ENCODE data around the gene CNTNAP2.

CNTNAP2 gene

DNA sequence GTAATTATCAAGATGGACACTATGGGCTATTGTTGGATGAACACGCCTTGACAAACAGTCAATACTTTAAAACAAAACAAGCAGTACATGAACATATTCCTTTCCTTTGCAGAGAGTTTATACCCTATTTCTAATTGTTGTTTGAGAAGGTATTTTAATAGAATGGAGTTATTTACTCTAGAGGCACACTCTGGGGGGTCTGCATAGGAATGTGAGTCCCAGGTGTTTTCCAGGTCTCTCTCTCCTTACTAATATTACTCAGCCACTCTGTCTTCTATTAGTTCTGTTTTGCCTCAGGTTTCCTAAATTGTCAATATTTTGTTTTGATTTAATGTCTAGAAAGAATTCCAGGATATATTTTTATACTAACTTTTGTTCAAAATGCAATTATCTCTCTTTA is 1091.4 kb downstream of the CNTNAP2 start:
- no peaks in the 10 kb centered on the region for H3K9me3 ChIP-seq (ENCODE audit: insufficient read depth, low read depth, low read length)
- H3K4me1 ChIP-seq (ENCODE audit: insufficient read depth, low read length): peaks cover 8% of the 10 kb centered on the region
- H3K9ac ChIP-seq (ENCODE audit: low read depth, low read length): no peak overlapping the region
- H3K4me3 ChIP-seq (ENCODE audit: low read length): 0 out of 2 replicates have a peak overlapping the region, but pooled peaks have one; percentile 29
- H3K36me3 ChIP-seq (ENCODE audit: insufficient read depth, low read depth, low read length): no peaks in the 10 kb centered on the region
- H3K27me3 ChIP-seq (ENCODE audit: insufficient read depth, low read length): no peaks in the 10 kb centered on the region
- no peak overlapping the region for H3K27ac ChIP-seq (ENCODE audit: low read length)

DNA sequence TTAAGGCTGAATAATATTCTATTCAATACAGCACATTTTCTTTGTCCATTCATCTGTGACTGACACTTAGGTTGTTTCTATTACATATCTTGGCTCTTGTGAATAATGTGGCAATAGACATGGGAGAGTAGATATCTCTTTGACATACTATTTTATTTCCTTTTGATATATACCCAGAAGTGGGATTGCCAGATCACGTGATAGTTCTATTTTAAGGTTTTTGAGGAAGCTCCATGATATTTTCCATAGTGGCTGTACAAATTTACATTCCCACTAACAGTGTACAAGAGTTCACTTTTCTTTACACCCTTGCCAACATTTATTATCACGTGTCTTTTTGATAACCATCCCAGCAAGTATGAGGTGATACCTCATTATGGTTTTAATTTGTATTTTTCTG is 1114.7 kb downstream of the CNTNAP2 start:
- Histone ChIP-seq H3K27me3 (ENCODE audit: insufficient read depth, low read length) (no peaks in the 10 kb centered on the region), H3K36me3 (ENCODE audit: insufficient read depth, low read depth, low read length) (no peaks in the 10 kb centered on the region)

DNA sequence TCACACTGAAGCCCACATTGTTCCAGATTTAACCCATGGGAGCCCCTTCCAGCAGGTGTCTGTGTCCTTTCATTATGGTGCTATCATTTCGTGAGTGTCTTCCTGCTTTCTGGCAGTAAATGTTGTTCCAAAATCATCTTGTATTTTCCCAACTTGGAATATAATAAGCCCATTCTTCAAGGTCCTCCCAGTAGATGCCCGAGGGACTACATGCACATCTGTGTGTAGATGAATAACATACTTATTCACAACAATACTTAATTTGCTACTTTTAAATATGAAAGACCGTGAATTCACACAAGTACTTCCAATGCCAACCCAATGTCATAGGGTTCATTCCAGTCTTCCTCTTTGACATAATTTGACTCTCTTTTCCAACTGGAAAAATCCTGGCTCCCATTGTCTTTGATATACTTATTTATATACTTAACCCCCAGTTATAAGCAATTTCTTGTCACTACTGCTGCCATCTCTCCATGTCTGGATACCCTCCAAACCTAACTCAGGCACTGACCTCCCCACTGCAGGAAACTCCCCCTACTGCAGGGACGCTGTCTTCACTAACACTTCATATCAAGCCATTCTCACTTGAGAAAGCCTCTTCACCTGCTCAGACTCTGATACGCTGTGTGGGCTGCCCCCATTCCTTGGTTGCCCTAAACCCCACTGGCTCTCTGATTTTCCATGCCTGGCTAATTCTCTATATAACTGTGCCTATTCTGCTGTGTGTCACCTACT is 1119.2 kb downstream of the CNTNAP2 start:
- H3K4me3 ChIP-seq (ENCODE audit: low read length): no peak overlapping the region
- H3K9me3 ChIP-seq (ENCODE audit: insufficient read depth, low read depth, low read length): no peaks in the 10 kb centered on the region
- H3K9ac ChIP-seq (ENCODE audit: low read depth, low read length): no peak overlapping the region
- H3K27ac ChIP-seq (ENCODE audit: low read length): no peak overlapping the region
- H3K27me3 ChIP-seq (ENCODE audit: insufficient read depth, low read length): no peaks in the 10 kb centered on the region
- no peaks in the 10 kb centered on the region for H3K36me3 ChIP-seq (ENCODE audit: insufficient read depth, low read depth, low read length)
- no peaks in the 10 kb centered on the region for H3K4me1 ChIP-seq (ENCODE audit: insufficient read depth, low read length)

More for the DNA sequence above, 1114.7 kb downstream of the CNTNAP2 start:
- Histone ChIP-seq H3K9me3 (ENCODE audit: insufficient read depth, low read depth, low read length) (no peaks in the 10 kb centered on the region), H3K9ac (ENCODE audit: low read depth, low read length) (no peak overlapping the region), H3K4me3 (ENCODE audit: low read length) (no peak overlapping the region), H3K4me1 (ENCODE audit: insufficient read depth, low read length) (no peaks in the 10 kb centered on the region), H3K27ac (ENCODE audit: low read length) (no peak overlapping the region)

DNA sequence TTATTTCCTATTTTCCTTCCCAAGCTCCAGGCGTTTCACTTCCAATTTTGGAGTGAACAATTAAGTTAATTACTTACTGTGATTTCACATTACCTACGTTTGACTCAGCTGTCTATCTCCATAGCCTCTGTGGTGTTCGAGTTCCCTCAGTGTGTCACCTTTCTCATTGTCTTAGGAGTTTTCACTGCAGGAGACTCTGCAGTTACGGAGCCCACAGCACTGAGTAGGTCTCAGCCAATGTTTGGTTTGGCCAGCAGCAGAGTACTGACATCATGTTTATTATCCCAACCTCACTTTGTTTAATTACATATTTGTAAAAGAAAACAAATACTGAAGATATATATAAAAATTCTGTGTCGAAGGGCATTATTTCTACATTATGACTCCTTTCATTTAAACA is 1123.9 kb downstream of the CNTNAP2 start:
- no peak overlapping the region for H3K27ac ChIP-seq (ENCODE audit: low read length)
- no peaks in the 10 kb centered on the region for H3K9me3 ChIP-seq (ENCODE audit: insufficient read depth, low read depth, low read length)
- no peaks in the 10 kb centered on the region for H3K27me3 ChIP-seq (ENCODE audit: insufficient read depth, low read length)
- no peaks in the 10 kb centered on the region for H3K36me3 ChIP-seq (ENCODE audit: insufficient read depth, low read depth, low read length)
- H3K9ac ChIP-seq (ENCODE audit: low read depth, low read length): no peak overlapping the region
- H3K4me1 ChIP-seq (ENCODE audit: insufficient read depth, low read length): no peaks in the 10 kb centered on the region
- H3K4me3 ChIP-seq (ENCODE audit: low read length): no peak overlapping the region

DNA sequence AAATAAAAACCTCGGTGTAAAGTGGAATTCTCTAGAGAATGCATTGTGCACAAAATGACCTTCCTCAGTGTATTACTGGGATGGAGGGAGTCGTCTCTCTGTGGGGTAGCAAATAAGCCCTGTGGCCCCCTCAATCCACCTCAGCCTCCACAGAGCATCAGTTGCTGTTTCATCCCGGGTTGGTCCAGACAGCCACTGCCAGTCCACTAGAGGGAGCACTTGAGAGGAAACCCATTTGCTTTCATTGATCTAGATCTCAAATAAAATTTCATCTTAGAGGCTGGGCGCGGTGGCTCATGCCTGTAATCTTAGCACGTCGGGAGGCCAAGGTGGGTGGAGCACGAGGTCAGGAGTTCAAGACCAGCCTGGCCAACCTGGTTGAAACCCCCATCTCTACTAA is 1128.7 kb downstream of the CNTNAP2 start:
- Histone ChIP-seq H3K9ac (ENCODE audit: low read depth, low read length) (no peak overlapping the region), H3K4me3 (ENCODE audit: low read length) (no peak overlapping the region), H3K9me3 (ENCODE audit: insufficient read depth, low read depth, low read length) (no peaks in the 10 kb centered on the region), H3K27me3 (ENCODE audit: insufficient read depth, low read length) (no peaks in the 10 kb centered on the region), H3K4me1 (ENCODE audit: insufficient read depth, low read length) (no peaks in the 10 kb centered on the region; the same call in 1 of the 2 replicates), H3K27ac (ENCODE audit: low read length) (no peak overlapping the region), H3K36me3 (ENCODE audit: insufficient read depth, low read depth, low read length) (no peaks in the 10 kb centered on the region)

DNA sequence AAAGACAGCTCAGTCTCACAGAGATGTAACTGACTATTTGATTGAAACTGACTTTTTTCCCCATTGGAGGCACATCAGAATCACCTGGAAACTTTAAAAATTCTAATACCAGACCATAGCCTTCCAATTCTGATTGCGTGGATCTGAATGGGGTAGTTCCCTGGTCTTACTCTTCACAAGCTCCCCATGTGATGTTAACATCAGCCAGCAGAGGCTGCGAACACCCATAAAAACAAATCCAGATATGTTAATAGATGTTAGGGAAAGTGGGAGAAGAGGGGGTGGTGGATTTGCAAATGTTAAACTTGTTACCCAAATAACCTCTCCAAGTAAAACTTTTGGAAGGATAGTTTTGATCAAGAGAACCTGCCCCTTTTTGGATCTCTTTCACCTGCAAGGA is 1133.4 kb downstream of the CNTNAP2 start:
- no peaks in the 10 kb centered on the region for H3K36me3 ChIP-seq (ENCODE audit: insufficient read depth, low read depth, low read length)
- H3K4me3 ChIP-seq (ENCODE audit: low read length): no peak overlapping the region
- H3K27ac ChIP-seq (ENCODE audit: low read length): no peak overlapping the region

DNA sequence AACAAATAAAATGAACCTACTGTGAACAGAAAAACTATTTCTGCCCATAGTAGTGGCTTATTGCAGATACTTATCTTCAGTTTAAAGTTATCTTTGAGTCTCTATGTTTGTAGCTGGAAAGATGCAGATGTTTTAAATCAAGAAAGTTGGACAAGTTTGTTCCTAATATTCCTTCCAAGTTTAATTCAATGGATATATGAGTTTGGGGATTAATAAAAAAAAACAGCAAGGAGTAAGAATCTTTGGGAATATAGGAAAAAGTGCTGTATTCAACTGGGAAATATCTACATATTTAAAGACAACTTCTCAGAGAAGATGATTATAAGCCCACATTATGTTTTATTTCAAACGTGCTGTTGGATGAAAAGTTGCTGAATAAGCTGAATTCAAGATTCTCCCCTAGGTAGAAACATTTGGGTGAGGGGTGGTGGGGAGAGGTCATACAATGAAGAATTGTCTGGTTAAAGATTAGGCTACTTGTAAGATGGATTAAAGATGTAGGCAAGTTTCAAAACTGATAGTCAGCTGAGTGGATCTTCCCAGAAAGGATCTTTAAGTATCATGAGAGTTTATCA is 1135.2 kb downstream of the CNTNAP2 start:
- Histone ChIP-seq H3K36me3 (ENCODE audit: insufficient read depth, low read depth, low read length) (no peaks in the 10 kb centered on the region), H3K9ac (ENCODE audit: low read depth, low read length) (no peak overlapping the region), H3K9me3 (ENCODE audit: insufficient read depth, low read depth, low read length) (no peaks in the 10 kb centered on the region), H3K4me3 (ENCODE audit: low read length) (no peak overlapping the region), H3K27me3 (ENCODE audit: insufficient read depth, low read length) (no peaks in the 10 kb centered on the region), H3K27ac (ENCODE audit: low read length) (no peak overlapping the region), H3K4me1 (ENCODE audit: insufficient read depth, low read length) (no peaks in the 10 kb centered on the region; the same call in 1 of the 2 replicates)

More for the DNA sequence above, 1133.4 kb downstream of the CNTNAP2 start:
- Histone ChIP-seq H3K27me3 (ENCODE audit: insufficient read depth, low read length) (no peaks in the 10 kb centered on the region), H3K4me1 (ENCODE audit: insufficient read depth, low read length) (no peaks in the 10 kb centered on the region; the same call in 1 of the 2 replicates), H3K9ac (ENCODE audit: low read depth, low read length) (no peak overlapping the region), H3K9me3 (ENCODE audit: insufficient read depth, low read depth, low read length) (no peaks in the 10 kb centered on the region)

DNA sequence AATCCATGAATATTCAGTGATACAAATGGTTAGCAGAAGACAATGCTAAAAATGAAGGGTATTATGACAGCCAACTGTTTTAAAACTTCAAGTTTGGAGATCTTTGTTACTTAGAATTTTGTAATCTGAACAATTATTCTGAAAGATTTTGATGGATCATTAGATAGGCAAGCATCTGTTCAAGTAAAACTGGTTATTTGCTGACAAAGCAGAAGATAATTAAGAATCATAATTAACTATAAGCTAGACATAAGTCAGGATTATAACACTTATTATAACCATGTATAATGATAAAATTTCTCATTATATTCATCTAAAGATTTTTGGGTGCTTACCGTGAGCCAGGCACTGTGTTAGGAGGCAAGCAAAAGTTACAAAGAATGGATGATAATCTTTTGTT is 1145.1 kb downstream of the CNTNAP2 start:
- no peaks in the 10 kb centered on the region for H3K36me3 ChIP-seq (ENCODE audit: insufficient read depth, low read depth, low read length)
- H3K27me3 ChIP-seq (ENCODE audit: insufficient read depth, low read length): no peaks in the 10 kb centered on the region
- H3K9me3 ChIP-seq (ENCODE audit: insufficient read depth, low read depth, low read length): no peaks in the 10 kb centered on the region
- no peak overlapping the region for H3K4me3 ChIP-seq (ENCODE audit: low read length)
- no peak overlapping the region for H3K27ac ChIP-seq (ENCODE audit: low read length)
- H3K9ac ChIP-seq (ENCODE audit: low read depth, low read length): no peak overlapping the region
- H3K4me1 ChIP-seq (ENCODE audit: insufficient read depth, low read length): no peaks in the 10 kb centered on the region

DNA sequence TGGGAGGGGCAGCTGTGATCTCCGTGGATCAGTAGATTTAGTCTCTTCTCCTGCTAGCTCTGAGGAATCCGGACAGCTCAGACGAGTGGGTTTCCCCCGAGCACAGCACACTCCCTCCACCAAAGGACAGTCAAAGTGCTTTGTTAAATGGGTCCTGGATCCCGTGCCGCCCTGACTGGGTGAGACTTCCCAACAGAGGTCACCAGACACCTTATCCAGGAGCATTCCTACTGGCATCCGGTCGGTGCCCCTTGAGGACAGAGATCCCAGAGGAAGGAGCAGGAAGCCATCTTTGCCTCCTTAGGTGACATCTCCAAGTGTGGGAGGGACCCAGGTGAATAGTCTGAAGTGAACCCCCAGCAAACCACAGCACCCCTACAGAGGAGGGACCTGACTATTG is 1148.9 kb downstream of the CNTNAP2 start:
- no peaks in the 10 kb centered on the region for H3K9me3 ChIP-seq (ENCODE audit: insufficient read depth, low read depth, low read length)
- no peaks in the 10 kb centered on the region for H3K36me3 ChIP-seq (ENCODE audit: insufficient read depth, low read depth, low read length)
- no peaks in the 10 kb centered on the region for H3K4me1 ChIP-seq (ENCODE audit: insufficient read depth, low read length)
- H3K9ac ChIP-seq (ENCODE audit: low read depth, low read length): no peak overlapping the region
- no peak overlapping the region for H3K4me3 ChIP-seq (ENCODE audit: low read length)
- H3K27ac ChIP-seq (ENCODE audit: low read length): no peak overlapping the region
- H3K27me3 ChIP-seq (ENCODE audit: insufficient read depth, low read length): no peaks in the 10 kb centered on the region

DNA sequence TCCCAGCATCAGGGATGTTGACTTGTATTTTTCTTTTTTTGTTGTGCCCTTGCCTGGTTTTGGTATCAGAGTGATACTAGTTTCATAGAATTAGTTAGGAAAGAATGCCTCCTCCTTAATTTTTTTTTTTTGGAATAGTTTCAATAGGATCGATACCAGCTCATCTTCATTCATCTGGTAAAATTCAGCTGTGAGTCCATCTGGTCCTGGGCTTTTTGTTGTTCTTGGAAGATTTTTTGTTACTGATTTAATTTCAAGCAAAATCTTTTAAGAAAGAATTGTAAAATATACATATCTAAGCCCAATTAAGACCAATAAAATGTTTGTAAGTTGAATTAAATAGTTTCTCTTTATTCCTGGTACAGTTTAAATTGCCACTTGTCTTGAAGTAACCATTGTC is 1159.5 kb downstream of the CNTNAP2 start:
- Histone ChIP-seq H3K9me3 (ENCODE audit: insufficient read depth, low read depth, low read length) (no peaks in the 10 kb centered on the region), H3K36me3 (ENCODE audit: insufficient read depth, low read depth, low read length) (no peaks in the 10 kb centered on the region), H3K4me1 (ENCODE audit: insufficient read depth, low read length) (peaks cover 8% of the 10 kb centered on the region; the same call in 1 of the 2 replicates), H3K27ac (ENCODE audit: low read length) (no peak overlapping the region), H3K9ac (ENCODE audit: low read depth, low read length) (no peak overlapping the region), H3K4me3 (ENCODE audit: low read length) (no peak overlapping the region), H3K27me3 (ENCODE audit: insufficient read depth, low read length) (no peaks in the 10 kb centered on the region)

DNA sequence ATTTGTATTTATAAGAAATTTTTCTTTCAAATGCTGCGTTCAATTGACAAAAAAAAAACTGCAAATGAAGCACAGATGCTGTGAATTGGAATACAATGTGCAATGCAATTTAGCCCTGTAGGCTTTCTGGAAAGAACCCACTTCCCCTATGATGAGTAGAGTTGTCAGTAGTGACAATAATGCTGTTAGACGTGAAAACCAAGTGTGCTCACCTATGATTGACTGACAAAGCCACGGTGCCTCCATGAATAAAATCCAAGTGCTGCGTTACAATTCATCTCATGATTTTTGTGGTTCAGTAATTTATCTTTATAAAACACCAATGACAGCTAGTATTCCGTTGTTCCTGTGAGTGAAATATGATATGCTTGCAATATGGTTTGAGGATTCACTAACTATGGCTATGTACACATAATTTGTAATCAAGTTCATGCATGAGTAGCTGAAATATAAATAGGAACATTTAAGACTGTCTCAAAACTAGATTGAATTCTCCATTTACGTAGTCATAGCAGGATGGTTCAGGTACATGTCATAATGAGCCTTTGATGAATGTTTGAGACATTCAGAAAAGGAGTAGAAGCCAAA is 1160.3 kb downstream of the CNTNAP2 start:
- H3K27ac ChIP-seq (ENCODE audit: low read length): no peak overlapping the region
- H3K4me1 ChIP-seq (ENCODE audit: insufficient read depth, low read length): peaks cover 8% of the 10 kb centered on the region; the same call in 1 of the 2 replicates
- H3K9me3 ChIP-seq (ENCODE audit: insufficient read depth, low read depth, low read length): no peaks in the 10 kb centered on the region
- no peak overlapping the region for H3K4me3 ChIP-seq (ENCODE audit: low read length)
- H3K27me3 ChIP-seq (ENCODE audit: insufficient read depth, low read length): no peaks in the 10 kb centered on the region
- H3K9ac ChIP-seq (ENCODE audit: low read depth, low read length): no peak overlapping the region
- H3K36me3 ChIP-seq (ENCODE audit: insufficient read depth, low read depth, low read length): no peaks in the 10 kb centered on the region

DNA sequence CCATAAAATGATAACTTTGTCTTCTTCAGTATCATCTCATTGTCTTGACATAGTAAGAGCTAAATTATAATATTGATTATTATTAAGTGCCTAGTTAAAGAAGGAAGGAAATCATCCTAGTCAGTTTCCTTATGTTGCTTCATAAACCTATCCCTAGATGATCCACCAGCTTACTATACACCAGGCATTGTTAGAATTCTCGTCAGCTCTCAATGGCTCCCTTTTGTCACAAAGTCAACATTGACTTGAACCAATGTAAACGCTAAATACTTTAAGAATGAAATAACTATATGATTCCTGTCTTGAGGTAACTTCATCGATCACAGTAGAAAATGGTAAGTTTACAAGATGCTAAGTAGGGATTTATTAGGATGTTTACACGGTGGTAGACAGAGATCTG is 1162.9 kb downstream of the CNTNAP2 start:
- Histone ChIP-seq H3K4me1 (ENCODE audit: insufficient read depth, low read length) (peaks cover 8% of the 10 kb centered on the region; the same call in 1 of the 2 replicates), H3K36me3 (ENCODE audit: insufficient read depth, low read depth, low read length) (no peaks in the 10 kb centered on the region), H3K9ac (ENCODE audit: low read depth, low read length) (no peak overlapping the region), H3K4me3 (ENCODE audit: low read length) (no peak overlapping the region), H3K9me3 (ENCODE audit: insufficient read depth, low read depth, low read length) (no peaks in the 10 kb centered on the region), H3K27ac (ENCODE audit: low read length) (no peak overlapping the region), H3K27me3 (ENCODE audit: insufficient read depth, low read length) (no peaks in the 10 kb centered on the region)
